HepG2 (cell line): ENCODE results near the gene KIF2C. TPM values are rescaled to one million over a fixed set of nuclear protein-coding genes. Genes with fewer than 3 reads are reported as not detected.

Source experiments
- ATAC-seq: fragments of 200-7000 bp; cut with Tn5 transposase; 3 replicates; pipeline ENCODE4 v1.9.1; 2020; ENCODE audit warnings: mild to moderate bottlenecking, moderate library complexity
- BruUV-seq: library from RNA; stranded (reverse); fragments of 400-500 nt; replicated peaks from 2 replicates; lab custom pipeline; 2021; lab: Mats Ljungman, UMichigan
- CTCF ChIA-PET: fragments of 300-600 bp; formaldehyde crosslinking; extraction: SDS; loops from one replicate; lab custom pipeline; 2021; ENCODE audit warnings: low total read pairs, inconsistent platforms, low intra/inter-chr PET ratio; lab: Yijun Ruan, JAX
- POLR2A ChIA-PET: fragments of 350-600 bp; sonication (Branson Sonifier 250); formaldehyde crosslinking; loops from one replicate; lab custom pipeline; 2020; ENCODE audit warnings: antibody characterized with exemption, inconsistent platforms; lab: Yijun Ruan, JAX
- DNase-seq: peaks from one replicate; pipeline ENCODE4 v3.0.0-alpha.2; 2015; ENCODE audit warnings: low spot score
- FAIRE-seq: peaks from 3 replicates; lab custom pipeline; 2011; peaks lifted over from hg19 to GRCh38; lab: Jason Lieb, UNC
- H2AFZ ChIP-seq: one replicate; pipeline ENCODE4 v1.6.1; 2011; ENCODE audit warnings: low read length, inconsistent platforms
- H3K27ac ChIP-seq: fragments of 300-600 bp; 3 replicates; pipeline ENCODE4 v1.8.0; 2011; ENCODE audit warnings: mixed run types, mild to moderate bottlenecking, mixed read lengths, low read length, inconsistent platforms; ENCODE audit not compliant: insufficient read depth; ENCODE audit errors: extremely low read length
- H3K27me3 ChIP-seq, 2 experiments: fragments of 200-600 bp in 1 of 2; 2 replicates in 1 of 2; 3 replicates in 1 of 2; pipeline versions ENCODE4 v1.6.0 to v1.8.0; 2011; ENCODE audit warnings: low read length in 2 of 2, mild to moderate bottlenecking in 2 of 2, moderate library complexity in 2 of 2, inconsistent platforms in 1 of 2; ENCODE audit not compliant: insufficient read depth in 2 of 2, control insufficient read depth in 1 of 2
- H3K36me3 ChIP-seq, 2 experiments: fragments of 200-600 bp in 1 of 2; replicated peaks in 1 of 2; 2 replicates in 1 of 2; 3 replicates in 1 of 2; pipeline versions ENCODE4 v1.5.1 to v1.8.0; 2011; ENCODE audit warnings: low read length in 2 of 2, inconsistent platforms in 1 of 2; ENCODE audit not compliant: insufficient read depth in 2 of 2, control insufficient read depth in 1 of 2
- H3K4me1 ChIP-seq: 2 replicates; pipeline ENCODE4 v1.5.1; 2012; ENCODE audit warnings: low read length, inconsistent platforms; ENCODE audit not compliant: insufficient read depth
- H3K4me2 ChIP-seq: 2 replicates; pipeline ENCODE4 v1.6.0; 2011; ENCODE audit warnings: low read depth, low read length, inconsistent platforms
- H3K4me3 ChIP-seq, 3 experiments: fragments of 200-600 bp in 1 of 3; sonication (generic), shearing (Covaris generic) in 1 of 3; replicated peaks in 1 of 3; 2 replicates each; pipeline ENCODE4 v1.5.1; 2011 to 2016; ENCODE audit warnings: low read length in 3 of 3, inconsistent platforms in 2 of 3, low read depth in 2 of 3, mild to moderate bottlenecking in 2 of 3, control low read depth in 1 of 3, mixed read lengths in 1 of 3; ENCODE audit not compliant: insufficient read depth in 1 of 3
- H3K79me2 ChIP-seq: one replicate; pipeline ENCODE4 v1.6.1; 2011; ENCODE audit warnings: low read length, inconsistent platforms; ENCODE audit not compliant: insufficient read depth
- H3K9ac ChIP-seq: 2 replicates; pipeline ENCODE4 v1.6.0; 2011; ENCODE audit warnings: mild to moderate bottlenecking, low read depth, low read length, inconsistent platforms; ENCODE audit not compliant: insufficient read depth
- H3K9me3 ChIP-seq: 2 replicates; pipeline ENCODE4 v1.5.1; 2012; ENCODE audit warnings: mild to moderate bottlenecking, low read length
- H4K20me1 ChIP-seq: 2 replicates; pipeline ENCODE4 v1.6.0; 2011; ENCODE audit warnings: inconsistent platforms, mild to moderate bottlenecking, low read length, moderate library complexity; ENCODE audit not compliant: insufficient read depth
- ARNT2 ChIP-seq: sonication (generic); formaldehyde crosslinking; IDR thresholded peaks from 2 replicates; pipeline ENCODE4 v1.8.0; 2022; ENCODE audit warnings: mild to moderate bottlenecking, low read depth, missing genetic modification reagents, moderate library complexity
- DNMT1 ChIP-seq: sonication (generic); formaldehyde crosslinking; IDR thresholded peaks from 2 replicates; pipeline ENCODE4 v1.5.1; 2020; ENCODE audit warnings: mild to moderate bottlenecking, missing genetic modification reagents
- IRX3 ChIP-seq: sonication (generic); formaldehyde crosslinking; IDR thresholded peaks from 2 replicates; pipeline ENCODE4 v1.8.1; 2023; ENCODE audit warnings: mild to moderate bottlenecking, low read depth, missing genetic modification reagents, borderline replicate concordance
- KDM5A ChIP-seq: fragments of 200-600 bp; sonication (generic); IDR thresholded peaks from 2 replicates; pipeline ENCODE4 v1.7.0; 2018; ENCODE audit warnings: antibody characterized with exemption, mild to moderate bottlenecking, low read length, borderline replicate concordance
- MEIS2 ChIP-seq: sonication (generic); formaldehyde crosslinking; IDR thresholded peaks from 2 replicates; pipeline ENCODE4 v1.9.0; 2021; ENCODE audit warnings: mild to moderate bottlenecking, missing genetic modification reagents
- RAD51 ChIP-seq: fragments of 450-650 bp; IDR thresholded peaks from 2 replicates; pipeline ENCODE4 v1.6.1; 2016; ENCODE audit warnings: borderline replicate concordance
- SNAPC4 ChIP-seq: sonication (generic); formaldehyde crosslinking; IDR thresholded peaks from 2 replicates; pipeline ENCODE4 v1.4.0; 2020; ENCODE audit warnings: mild to moderate bottlenecking, missing genetic modification reagents
- ZFAT ChIP-seq: sonication (generic); formaldehyde crosslinking; conservative IDR thresholded peaks from 2 replicates; pipeline ENCODE4 v1.8.1; 2023; ENCODE audit warnings: missing genetic modification reagents, inconsistent platforms
- ZNF382 ChIP-seq: sonication (generic); formaldehyde crosslinking; IDR thresholded peaks from 2 replicates; pipeline ENCODE4 v1.5.0; 2020; ENCODE audit warnings: missing genetic modification reagents, mild to moderate bottlenecking, borderline replicate concordance
- ZNF503 ChIP-seq: sonication (generic); formaldehyde crosslinking; IDR thresholded peaks from 2 replicates; pipeline ENCODE4 v1.4.0; 2020; ENCODE audit warnings: missing genetic modification reagents
- ZNF556 ChIP-seq: sonication (generic); formaldehyde crosslinking; IDR thresholded peaks from 2 replicates; pipeline ENCODE4 v1.4.0; 2020; ENCODE audit warnings: mild to moderate bottlenecking, missing genetic modification reagents, borderline replicate concordance
- ZNF703 ChIP-seq: sonication (generic); formaldehyde crosslinking; IDR thresholded peaks from 2 replicates; pipeline ENCODE4 v1.5.1; 2020; ENCODE audit warnings: missing genetic modification reagents, mild to moderate bottlenecking, moderate library complexity, borderline replicate concordance
- WGBS: methylation state at CpG from one replicate; pipeline ENCODE4 v1.1.6; 2017; ENCODE audit warnings: low lambda C conversion rate; 5-methylcytosine and 5-hydroxymethylcytosine counted together
- in situ Hi-C: cut with HindIII; loops from 2 replicates; pipeline ENCODE4 v1.10.0; 2017; ENCODE audit warnings: low pct_unique_long_range_greater_than_20kb; ENCODE audit not compliant: extremely low pct_ligation_motif_present
- intact Hi-C: fragments of 100-400 bp; cut with micrococcal nuclease; formaldehyde crosslinking; loops from one replicate; pipeline ENCODE4 v1.10.0; 2022; ENCODE audit not compliant: unreplicated experiment
- polyA plus RNA-seq, 8 experiments: library from polyadenylated mRNA; depleted of rRNA in 3 of 8; stranded (reverse) in 7 of 8; unstranded in 1 of 8; fragments of >200 nt; fragmentation: Illumina TruSeq in 4 of 8; extraction: Trizol in 4 of 8; gene quantifications; 2 replicates each; pipeline versions ENCODE4 v1.2.1 to v1.2.3, GENCODE V29; 2011 to 2016; ENCODE audit warnings: low read depth in 4 of 8, missing spikeins in 1 of 8, mixed read lengths in 1 of 8; ENCODE audit not compliant: insufficient read depth in 1 of 8
- total RNA-seq, 5 experiments: library from RNA; depleted of rRNA; stranded (reverse); fragments of >200 nt; fragmentation: Illumina TruSeq; extraction: Trizol; gene quantifications; 2 replicates each; pipeline ENCODE4 v1.2.3, GENCODE V29; 2016; ENCODE audit warnings: low read depth in 1 of 5

The KIF2C gene
- total and polyA plus RNA-seq, 2 of the 13 experiments (the other 11 are each of a cell fraction or from before 2014, with no cell fraction given) = 29.7 to 53.7 TPM

GRCh38 chr1:44803062-44803311 lies 63.4 kb downstream of the KIF2C start:
- Histone ChIP-seq H2AFZ (no peak overlapping the region), H3K9ac (0 out of 2 replicates have a peak overlapping the region, but pooled peaks have one; percentile 0), H4K20me1 (0 out of 2 replicates have a peak, but pooled peaks cover 7% of the 10 kb centered on the region), H3K27ac (no peak overlapping the region), H3K36me3 (peaks cover 6 to 38% of the 10 kb centered on the region in 2 experiments; a peak in 4 of 5 replicates), H3K9me3 (no peaks in the 10 kb centered on the region), H3K4me1 (peaks cover 68% of the 10 kb centered on the region), H3K4me3 (no peak overlapping the region), H3K4me2 (no peak overlapping the region), H3K27me3 (no peaks in the 10 kb centered on the region), H3K79me2 (peaks cover 17% of the 10 kb centered on the region)
- TF ChIP-seq KDM5A = no peak
- TF ChIP-seq DNMT1 (CRISPR knock-in tag) = no peak
- TF ChIP-seq ZNF382 = no peak
- TF ChIP-seq IRX3 (CRISPR knock-in tag) = no peak
- no peak for TF ChIP-seq ZNF703 (CRISPR knock-in tag)
- no peak for TF ChIP-seq MEIS2 (CRISPR knock-in tag)
- no peak for TF ChIP-seq ZNF556 (CRISPR knock-in tag)
- TF ChIP-seq ARNT2 (CRISPR knock-in tag) = no peak
- no peak for TF ChIP-seq SNAPC4 (CRISPR knock-in tag)
- TF ChIP-seq RAD51 = no peak
- TF ChIP-seq ZFAT = no peak
- no peak for TF ChIP-seq ZNF503 (CRISPR knock-in tag)
- in situ Hi-C loops = no loop called here
- CTCF ChIA-PET = no interaction called here
- DNase-seq = no peak
- 98% methylated on average over 9 of the region's 9 CpGs for WGBS
- ATAC-seq = no peak
- POLR2A ChIA-PET = interaction anchor here (6.7 to 12.9 kb wide), 2 partner anchors 17 to 19 kb away, joined by 168 to 570 read pairs; no protein-coding TSS in a partner anchor
- intact Hi-C loops = no loop called here
- BruUV-seq = no TSS peak
- FAIRE-seq = no peak
